Thymus (tissue), 11 donors: ENCODE results near the gene CAMTA1. TPM values are rescaled to one million over a fixed set of nuclear protein-coding genes. Genes with fewer than 3 reads are reported as not detected.

ENCODE experiments used
- DNase-seq, 9 donors: peaks; one replicate each; pipeline ENCODE4 v3.0.0-alpha.2; 2013; ENCODE audit warnings: low spot score in 9 of 9, low read depth in 6 of 9, missing footprints in 1 of 9
- H3K27ac ChIP-seq, 2 donors: one replicate each; pipeline ENCODE4 v1.5.1; 2013; ENCODE audit warnings: control low read depth in 1 of 2, low read depth in 1 of 2, low read length in 1 of 2, mild to moderate bottlenecking in 1 of 2, moderate library complexity in 1 of 2
- H3K27me3 ChIP-seq, 2 donors: one replicate each; pipeline ENCODE4 v1.5.1; 2013; ENCODE audit warnings: low read length in 1 of 2; ENCODE audit not compliant: control insufficient read depth in 2 of 2, insufficient read depth in 1 of 2
- H3K36me3 ChIP-seq, 2 donors: one replicate each; pipeline ENCODE4 v1.5.1; 2013; ENCODE audit warnings: low read length in 1 of 2, mild to moderate bottlenecking in 1 of 2, moderate library complexity in 1 of 2; ENCODE audit not compliant: control insufficient read depth in 2 of 2, insufficient read depth in 2 of 2
- H3K4me1 ChIP-seq, 2 donors: one replicate each; pipeline ENCODE4 v1.5.1; 2013; ENCODE audit warnings: low read length in 2 of 2; ENCODE audit not compliant: control insufficient read depth in 2 of 2, insufficient read depth in 2 of 2
- H3K4me3 ChIP-seq, 2 donors: one replicate each; pipeline ENCODE4 v1.5.1; 2013; ENCODE audit warnings: low read length in 2 of 2, control low read depth in 1 of 2, mild to moderate bottlenecking in 1 of 2
- H3K9me3 ChIP-seq, 2 donors: one replicate each; pipeline ENCODE4 v1.5.1; 2013; ENCODE audit warnings: low read length in 1 of 2, mild to moderate bottlenecking in 1 of 2; ENCODE audit not compliant: control insufficient read depth in 2 of 2, insufficient read depth in 1 of 2
- WGBS: extraction: QIAGEN DNeasy Blood & Tissue Kit; methylation state at CpG from one replicate; pipeline ENCODE4 v1.1.7; 2013; 5-methylcytosine and 5-hydroxymethylcytosine counted together
- polyA plus RNA-seq: library from polyadenylated mRNA; stranded (reverse); fragments of 200-250 nt; gene quantifications from one replicate; pipeline ENCODE4 v1.2.3, GENCODE V29; 2013
- total RNA-seq: library from RNA; stranded (reverse); fragments of 120-200 nt; gene quantifications from one replicate; pipeline ENCODE4 v1.2.4, GENCODE V29; 2013
- donor health status: healthy.

CAMTA1 gene
- total and polyA plus RNA-seq, 2 donors = 32.0 to 158 TPM

- Histone ChIP-seq H3K4me1 (no peaks in the 10 kb centered on the region), H3K27me3 (no peaks in the 10 kb centered on the region), H3K36me3 (no peaks in the 10 kb centered on the region), H3K9me3 (no peaks in the 10 kb centered on the region), H3K27ac (no peak overlapping the region), H3K4me3 (no peak overlapping the region)
- no peak for DNase-seq
- 90% methylated on average over 2 of the region's 2 CpGs for WGBS
Observed at GRCh38 chr1:7339953-7340352, 554.7 kb downstream of the CAMTA1 start.

DNA sequence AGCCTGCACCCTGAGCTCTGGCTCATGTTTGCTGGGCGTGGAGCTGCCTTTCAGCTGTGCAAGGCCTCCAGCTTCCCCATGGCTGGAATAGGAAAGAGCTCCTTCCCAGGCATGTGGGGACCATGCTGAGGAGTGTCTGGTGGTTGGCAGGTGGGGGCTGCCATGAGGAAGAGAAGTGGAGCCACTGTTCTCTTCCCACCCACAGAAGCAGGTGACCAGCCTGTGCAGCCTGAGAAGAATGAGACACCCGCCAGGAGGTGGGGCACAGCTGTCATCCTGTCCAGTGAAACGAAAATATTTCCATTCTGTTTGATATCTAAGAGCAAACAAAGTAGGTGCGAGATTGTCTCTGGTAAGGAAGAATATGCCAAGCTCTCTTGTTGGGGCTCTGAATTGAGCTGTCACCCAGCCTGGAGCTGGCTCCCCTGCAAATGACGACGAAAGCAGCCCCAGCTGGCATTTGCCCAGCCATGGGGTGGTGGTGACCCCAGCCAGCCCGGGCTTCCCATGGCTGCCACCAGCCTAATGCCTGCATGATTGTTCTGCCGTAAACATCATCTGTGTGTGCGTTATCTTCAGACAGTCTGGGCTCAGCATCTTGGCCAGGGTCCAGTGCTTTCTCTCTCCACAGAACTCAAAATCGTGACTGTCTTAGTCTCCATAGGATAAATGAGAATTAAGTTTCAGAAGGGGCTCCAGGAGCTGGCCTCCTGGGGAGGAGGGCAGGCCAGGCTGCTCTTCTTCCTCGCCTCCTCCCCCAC lies 556.1 kb downstream of the CAMTA1 start:
- no peak overlapping the region for H3K27ac ChIP-seq
- no peaks in the 10 kb centered on the region for H3K4me1 ChIP-seq
- H3K27me3 ChIP-seq = no peaks in the 10 kb centered on the region
- no peaks in the 10 kb centered on the region for H3K36me3 ChIP-seq
- no peak for DNase-seq
- 87% methylated on average over 11 of the region's 11 CpGs for WGBS
- no peaks in the 10 kb centered on the region for H3K9me3 ChIP-seq
- no peak overlapping the region for H3K4me3 ChIP-seq

DNA sequence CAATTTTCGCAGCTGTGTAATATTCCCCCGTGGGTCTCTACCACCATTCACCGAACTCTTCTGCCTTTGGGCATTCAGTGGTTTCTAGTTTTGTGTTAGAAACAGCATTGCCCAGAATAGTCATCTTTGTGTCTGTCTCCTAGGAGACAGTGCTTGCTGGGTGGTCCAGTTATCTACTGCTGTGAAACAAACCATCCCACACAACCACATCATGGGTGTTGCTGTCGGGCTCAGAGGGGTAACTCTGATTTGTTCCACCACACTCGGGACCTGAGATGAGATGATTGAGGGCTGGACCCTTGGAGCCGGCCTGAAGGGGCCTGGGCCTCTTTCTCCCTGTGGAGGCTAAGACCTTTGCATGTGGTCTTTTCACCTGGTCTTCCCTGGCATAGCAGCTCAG lies 558.6 kb downstream of the CAMTA1 start:
- 97% methylated on average over 6 of the region's 6 CpGs for WGBS
- H3K4me3 ChIP-seq = no peak overlapping the region
- no peak for DNase-seq

GRCh38 chr1:7344299-7344698 lies 559.0 kb downstream of the CAMTA1 start:
- no peaks in the 10 kb centered on the region for H3K36me3 ChIP-seq
- no peaks in the 10 kb centered on the region for H3K9me3 ChIP-seq
- H3K27me3 ChIP-seq = no peaks in the 10 kb centered on the region
- no peak overlapping the region for H3K27ac ChIP-seq
- H3K4me3 ChIP-seq = no peak overlapping the region
- WGBS = 70% methylated on average over 2 of the region's 2 CpGs
- DNase-seq = no peak
- no peaks in the 10 kb centered on the region for H3K4me1 ChIP-seq

More for the DNA sequence above, 558.6 kb downstream of the CAMTA1 start:
- no peak overlapping the region for H3K27ac ChIP-seq
- no peaks in the 10 kb centered on the region for H3K9me3 ChIP-seq
- no peaks in the 10 kb centered on the region for H3K36me3 ChIP-seq
- no peaks in the 10 kb centered on the region for H3K4me1 ChIP-seq
- H3K27me3 ChIP-seq = no peaks in the 10 kb centered on the region

DNA sequence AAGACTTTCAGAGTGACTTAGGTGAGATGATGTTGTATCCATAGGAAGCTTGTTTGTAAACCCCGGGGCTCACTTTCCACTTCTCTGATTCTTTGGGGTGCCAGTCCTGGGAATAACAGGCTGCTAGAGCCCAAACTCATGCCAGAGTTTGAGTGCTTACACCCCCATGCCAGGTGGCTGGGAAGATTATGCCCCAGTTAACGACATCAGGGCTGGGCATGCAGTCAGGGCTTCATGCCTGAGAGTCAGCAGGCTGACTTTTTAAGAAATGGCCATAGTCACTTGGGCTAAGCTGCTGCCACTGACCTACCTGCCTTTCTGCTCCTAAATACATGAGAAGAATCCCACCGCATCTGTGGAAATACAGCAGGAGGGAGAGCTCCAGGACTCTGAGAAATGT lies 560.3 kb downstream of the CAMTA1 start:
- WGBS = 93% methylated on average over 3 of the region's 3 CpGs
- no peak overlapping the region for H3K4me3 ChIP-seq
- DNase-seq = no peak
- H3K27ac ChIP-seq = no peak overlapping the region
- no peaks in the 10 kb centered on the region for H3K27me3 ChIP-seq
- no peaks in the 10 kb centered on the region for H3K9me3 ChIP-seq
- H3K4me1 ChIP-seq = no peaks in the 10 kb centered on the region
- no peaks in the 10 kb centered on the region for H3K36me3 ChIP-seq

DNA sequence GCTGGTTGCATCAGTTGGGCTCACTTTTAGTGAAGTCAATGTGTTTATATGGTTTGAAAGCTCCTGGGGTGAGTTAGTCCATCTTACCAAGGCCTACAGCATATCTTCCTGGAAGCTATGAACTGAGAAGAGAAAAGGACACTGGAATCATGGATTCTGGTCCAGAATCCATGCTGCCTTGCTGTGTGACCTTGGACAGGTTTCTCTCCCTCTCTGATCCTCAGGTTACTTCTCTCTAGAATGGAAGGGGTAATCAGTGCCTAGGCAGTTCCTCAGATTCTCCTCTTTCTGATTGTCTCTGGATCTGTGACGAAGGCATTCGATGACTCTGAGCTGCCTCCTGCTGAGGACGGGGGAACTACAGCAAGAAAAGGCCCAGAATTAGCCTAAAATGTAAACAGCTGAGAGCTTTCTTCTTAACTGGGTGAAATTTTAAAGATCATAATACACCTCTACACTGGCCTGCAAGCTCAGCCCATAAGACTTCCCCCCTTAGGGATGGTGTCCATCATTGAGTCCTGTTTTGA lies 560.9 kb downstream of the CAMTA1 start:
- no peak overlapping the region for H3K4me3 ChIP-seq
- no peak for DNase-seq
- H3K27ac ChIP-seq = no peak overlapping the region
- no peaks in the 10 kb centered on the region for H3K36me3 ChIP-seq
- WGBS = 94% methylated on average over 3 of the region's 3 CpGs
- H3K9me3 ChIP-seq = no peaks in the 10 kb centered on the region
- H3K4me1 ChIP-seq = no peaks in the 10 kb centered on the region
- no peaks in the 10 kb centered on the region for H3K27me3 ChIP-seq

DNA sequence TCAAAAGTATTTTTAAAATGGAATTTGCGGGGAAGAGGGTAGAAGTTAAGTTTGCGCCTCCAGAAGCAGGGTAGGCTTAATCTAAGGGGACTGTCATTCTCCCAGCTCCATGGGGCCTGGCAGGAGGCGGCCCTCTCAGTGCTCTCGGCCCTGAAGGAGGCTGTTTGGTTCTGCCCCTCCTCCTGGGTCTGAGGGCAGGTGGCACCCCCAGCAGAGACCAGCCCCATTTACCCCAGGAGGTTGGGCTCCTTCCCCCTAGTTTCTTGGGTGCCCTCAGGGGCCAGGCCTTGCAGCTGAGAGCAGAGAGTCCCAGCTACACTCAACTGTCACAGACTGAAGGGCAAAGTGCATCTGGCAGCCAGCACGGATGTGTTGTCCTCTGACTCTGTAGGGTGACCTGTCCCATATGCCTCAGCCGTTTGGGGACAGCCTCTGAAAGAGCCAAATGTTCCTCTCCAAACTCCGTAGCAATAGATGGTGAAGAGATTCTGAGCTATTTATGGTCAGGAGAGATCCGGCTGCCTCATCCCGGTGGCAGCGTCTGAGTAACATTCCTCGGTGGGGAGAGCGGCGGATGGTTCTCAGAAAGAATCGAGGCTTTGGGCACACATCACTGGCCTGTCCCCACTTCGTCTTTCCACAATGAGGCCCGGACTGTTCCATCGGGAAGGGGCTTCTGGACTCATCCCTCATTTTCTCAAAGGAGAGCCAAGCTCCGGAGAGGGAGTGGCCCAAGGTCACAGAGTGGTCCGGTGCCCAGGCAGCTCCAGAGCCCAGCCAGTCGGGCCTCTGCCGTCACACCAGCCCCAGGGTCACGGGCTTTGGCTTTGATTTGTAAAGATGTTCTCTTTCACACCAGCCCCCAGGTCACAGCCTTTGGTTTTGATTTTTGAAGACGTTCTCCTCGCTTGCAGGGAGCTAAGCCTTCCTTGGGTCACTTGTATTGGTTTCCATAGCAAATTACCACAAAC lies 561.6 kb downstream of the CAMTA1 start:
- no peaks in the 10 kb centered on the region for H3K27me3 ChIP-seq
- no peaks in the 10 kb centered on the region for H3K4me1 ChIP-seq
- no peak overlapping the region for H3K4me3 ChIP-seq
- H3K9me3 ChIP-seq = no peaks in the 10 kb centered on the region
- DNase-seq = no peak
- H3K36me3 ChIP-seq = no peaks in the 10 kb centered on the region
- WGBS = 88% methylated on average over 24 of the region's 24 CpGs
- H3K27ac ChIP-seq = no peak overlapping the region

DNA sequence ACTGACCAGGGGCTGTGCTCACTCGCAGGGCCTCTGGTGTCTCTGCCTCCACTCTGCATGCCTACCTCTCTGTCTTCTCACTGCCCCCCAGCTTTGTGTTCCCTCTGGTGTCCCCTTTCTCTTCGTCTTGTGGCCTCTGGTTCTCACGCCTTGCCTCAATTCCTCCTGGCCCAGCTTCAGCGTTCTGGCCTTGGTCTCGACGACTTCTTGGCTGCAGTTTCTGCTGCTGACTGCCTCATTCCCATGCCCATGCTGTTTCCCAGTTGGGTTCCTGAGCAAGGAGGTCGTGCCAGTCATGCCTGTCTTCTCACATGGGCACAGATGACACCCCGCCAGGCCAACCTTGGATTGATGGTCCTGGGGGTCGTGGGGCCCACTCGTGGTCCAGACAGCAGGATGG lies 562.8 kb downstream of the CAMTA1 start:
- no peaks in the 10 kb centered on the region for H3K36me3 ChIP-seq
- H3K27ac ChIP-seq = no peak overlapping the region
- H3K4me1 ChIP-seq = no peaks in the 10 kb centered on the region
- no peak overlapping the region for H3K4me3 ChIP-seq
- WGBS = 81% methylated on average over 10 of the region's 10 CpGs
- no peaks in the 10 kb centered on the region for H3K9me3 ChIP-seq
- no peak for DNase-seq
- no peaks in the 10 kb centered on the region for H3K27me3 ChIP-seq

- no peak overlapping the region for H3K4me3 ChIP-seq
Observed at GRCh38 chr1:7348580-7348979, 563.3 kb downstream of the CAMTA1 start.

More at GRCh38 chr1:7348580-7348979, 563.3 kb downstream of the CAMTA1 start:
- no peaks in the 10 kb centered on the region for H3K27me3 ChIP-seq
- no peaks in the 10 kb centered on the region for H3K9me3 ChIP-seq
- no peaks in the 10 kb centered on the region for H3K4me1 ChIP-seq
- H3K27ac ChIP-seq = no peak overlapping the region
- no peak for DNase-seq
- no peaks in the 10 kb centered on the region for H3K36me3 ChIP-seq
- 83% methylated on average over 10 of the region's 10 CpGs for WGBS
